Testis (tissue), 2 donors: ENCODE measurements around the gene TSC22D3.

Experiments
- CTCF ChIP-seq, 3 experiments: fragments of 450-650 bp in 2 of 3; fragments of 200-600 bp in 1 of 3; sonication (generic) in 1 of 3; IDR thresholded peaks; one replicate each; pipeline ENCODE4 v1.5.1; 2016 to 2019; ENCODE audit warnings: antibody characterized with exemption in 3 of 3, mild to moderate bottlenecking in 2 of 3, moderate library complexity in 1 of 3
- POLR2A ChIP-seq: fragments of 450-650 bp; IDR thresholded peaks from one replicate; pipeline ENCODE4 v1.6.1; 2017; ENCODE audit warnings: antibody characterized with exemption, mild to moderate bottlenecking, moderate library complexity

GRCh38 chrX:107758231-107758766 is 17.3 kb downstream of the TSC22D3 start:
- TF ChIP-seq CTCF (IDR thresholded peaks at IDR 0.05) (no peak), POLR2A (no peak)
